DMS153 treated with DMSO at 0.1 percent for 48 hours (cell line): Measurements from ENCODE around the gene SFI1.
"Not testable (repeated sequence)": the region's sequence is repeated elsewhere in the genome, so short reads cannot be mapped to it uniquely, and the experiment has no call there.

Experiments used
- DNase-seq: peaks from one replicate; lab custom pipeline; 2025; ENCODE audit not compliant: unreplicated experiment; lab: John Stamatoyannopoulos, UW

The SFI1 gene

GRCh38 chr22:31586137-31586920, 90.0 kb downstream of the SFI1 start:
- no peak for DNase-seq

- DNase-seq = no peak
Measured at GRCh38 chr22:31588970-31589675, 92.8 kb downstream of the SFI1 start.

GRCh38 chr22:31590161-31590560, 93.8 kb downstream of the SFI1 start:
- not testable (repeated sequence) for DNase-seq

GRCh38 chr22:31595271-31595670, 98.9 kb downstream of the SFI1 start:
- no peak for DNase-seq

GRCh38 chr22:31602259-31602952, 106.1 kb downstream of the SFI1 start:
- DNase-seq = no peak

- DNase-seq = no peak
Measured at GRCh38 chr22:31603081-31603525, 106.8 kb downstream of the SFI1 start.

- no peak for DNase-seq
Measured at GRCh38 chr22:31603574-31603973, 107.2 kb downstream of the SFI1 start.

GRCh38 chr22:31604137-31604705, 107.9 kb downstream of the SFI1 start:
- no peak for DNase-seq

GRCh38 chr22:31604746-31605705, 108.7 kb downstream of the SFI1 start:
- DNase-seq = no peak

GRCh38 chr22:31605851-31606585, 109.7 kb downstream of the SFI1 start:
- DNase-seq = no peak

- DNase-seq = no peak
Measured at GRCh38 chr22:31607696-31608095, 111.4 kb downstream of the SFI1 start.

- DNase-seq = no peak
Measured at GRCh38 chr22:31609716-31610115, 113.4 kb downstream of the SFI1 start.

- no peak for DNase-seq
Measured at GRCh38 chr22:31610611-31611010, 114.3 kb downstream of the SFI1 start.

GRCh38 chr22:31611061-31611760, 114.9 kb downstream of the SFI1 start:
- DNase-seq = no peak

GRCh38 chr22:31612891-31613285, 116.6 kb downstream of the SFI1 start:
- no peak for DNase-seq

GRCh38 chr22:31613286-31613903, 117.1 kb downstream of the SFI1 start:
- no peak for DNase-seq

- DNase-seq = no peak
Measured at GRCh38 chr22:31613904-31614296, 117.6 kb downstream of the SFI1 start.

- DNase-seq = no peak
Measured at GRCh38 chr22:31614781-31615490, 118.6 kb downstream of the SFI1 start.
